ENCODE data around the gene DMRTA2.
A peak's percentile ranks its signal among the peaks of the same experiment; 100 is the strongest.

Gene DMRTA2

GRCh38 chr1:50416150-50416527 is 7.1 kb downstream of the DMRTA2 start:
- H3K9me3 ChIP-seq (ENCODE audit: control extremely low read depth in 1 of 5, control insufficient read depth in 4 of 5, insufficient read depth in 2 of 5, low read depth in 1 of 5, low read length in 4 of 5): peaks cover 0 to 16% (median 6%) of the 10 kb centered on the region in 5 experiments
- H3K27ac ChIP-seq (ENCODE audit: insufficient read depth in 1 of 2, low read depth in 1 of 2, low read length in 2 of 2, poor library complexity in 1 of 2, severe bottlenecking in 2 of 2): no peak overlapping the region
- CTCF ChIA-PET: no interaction called here
- POLR2A ChIA-PET: no interaction called here
- peaks cover 0 to 43% (median 21%) of the 10 kb centered on the region in 4 experiments for H3K4me1 ChIP-seq (ENCODE audit: control extremely low read depth in 1 of 4, control insufficient read depth in 4 of 4, insufficient read depth in 4 of 4, low read length in 3 of 4)
- WGBS (ENCODE audit: insufficient coverage): 3% methylated on average over 24 of the region's 25 CpGs
- H3K27me3 ChIP-seq (replicated peaks in 2 of 5; ENCODE audit: control insufficient read depth in 4 of 5, insufficient read depth in 5 of 5, low read length in 4 of 5): peaks cover 11 to 97% (median 49%) of the 10 kb centered on the region in 5 experiments
- H3K36me3 ChIP-seq (ENCODE audit: control insufficient read depth in 4 of 4, insufficient read depth in 4 of 4, low read length in 3 of 4): no peaks in the 10 kb centered on the region
- DNase-seq: no peak
- peak overlapping the region in 1 of 7 experiments; percentile 4 for H3K4me3 ChIP-seq (ENCODE audit: control insufficient read depth in 1 of 7, extremely low read depth in 1 of 7, insufficient read depth in 4 of 7, low read depth in 2 of 7, low read length in 6 of 7)

- Histone ChIP-seq H3K27me3 (replicated peaks in 2 of 5; ENCODE audit: control insufficient read depth in 4 of 5, insufficient read depth in 5 of 5, low read length in 4 of 5) (peaks cover 10 to 94% (median 44%) of the 10 kb centered on the region in 5 experiments), H3K4me1 (ENCODE audit: control extremely low read depth in 1 of 4, control insufficient read depth in 4 of 4, insufficient read depth in 4 of 4, low read length in 3 of 4) (peaks cover 0 to 36% (median 18%) of the 10 kb centered on the region in 4 experiments), H3K4me3 (ENCODE audit: control insufficient read depth in 1 of 7, extremely low read depth in 1 of 7, insufficient read depth in 4 of 7, low read depth in 2 of 7, low read length in 6 of 7) (peak overlapping the region in 1 of 7 experiments; percentile 4), H3K36me3 (ENCODE audit: control insufficient read depth in 4 of 4, insufficient read depth in 4 of 4, low read length in 3 of 4) (no peaks in the 10 kb centered on the region), H3K27ac (ENCODE audit: insufficient read depth in 1 of 2, low read depth in 1 of 2, low read length in 2 of 2, poor library complexity in 1 of 2, severe bottlenecking in 2 of 2) (no peak overlapping the region), H3K9me3 (ENCODE audit: control extremely low read depth in 1 of 5, control insufficient read depth in 4 of 5, insufficient read depth in 2 of 5, low read depth in 1 of 5, low read length in 4 of 5) (peaks cover 0 to 16% (median 6%) of the 10 kb centered on the region in 5 experiments)
- WGBS (ENCODE audit: insufficient coverage): 9% methylated on average over 52 of the region's 56 CpGs
- ChIA-PET POLR2A (no interaction called here), CTCF (no interaction called here)
- DNase-seq: peak in 1 of 3 donors; percentile 28
These were observed 7.8 kb downstream of the DMRTA2 start for GRCh38 chr1:50415235-50416149.

- Histone ChIP-seq H3K27ac (ENCODE audit: insufficient read depth in 1 of 2, low read depth in 1 of 2, low read length in 2 of 2, poor library complexity in 1 of 2, severe bottlenecking in 2 of 2) (no peak overlapping the region), H3K4me1 (ENCODE audit: control extremely low read depth in 1 of 4, control insufficient read depth in 4 of 4, insufficient read depth in 4 of 4, low read length in 3 of 4) (peaks cover 0 to 33% (median 16%) of the 10 kb centered on the region in 4 experiments), H3K9me3 (ENCODE audit: control extremely low read depth in 1 of 5, control insufficient read depth in 4 of 5, insufficient read depth in 2 of 5, low read depth in 1 of 5, low read length in 4 of 5) (peaks cover 0 to 19% (median 6%) of the 10 kb centered on the region in 5 experiments), H3K36me3 (ENCODE audit: control insufficient read depth in 4 of 4, insufficient read depth in 4 of 4, low read length in 3 of 4) (no peaks in the 10 kb centered on the region), H3K4me3 (ENCODE audit: control insufficient read depth in 1 of 7, extremely low read depth in 1 of 7, insufficient read depth in 4 of 7, low read depth in 2 of 7, low read length in 6 of 7) (no peak overlapping the region), H3K27me3 (replicated peaks in 2 of 5; ENCODE audit: control insufficient read depth in 4 of 5, insufficient read depth in 5 of 5, low read length in 4 of 5) (peaks cover 7 to 94% (median 38%) of the 10 kb centered on the region in 5 experiments)
- CTCF ChIA-PET: no interaction called here
- no peak for DNase-seq
- POLR2A ChIA-PET: no interaction called here
- 55% methylated on average over 5 of the region's 7 CpGs for WGBS (ENCODE audit: insufficient coverage)
These were observed 8.4 kb downstream of the DMRTA2 start for GRCh38 chr1:50414853-50415234.

GRCh38 chr1:50412813-50413476 is 10.3 kb downstream of the DMRTA2 start:
- peaks cover 0 to 18% (median 9%) of the 10 kb centered on the region in 4 experiments for H3K4me1 ChIP-seq (ENCODE audit: control extremely low read depth in 1 of 4, control insufficient read depth in 4 of 4, insufficient read depth in 4 of 4, low read length in 3 of 4)
- H3K27ac ChIP-seq (ENCODE audit: insufficient read depth in 1 of 2, low read depth in 1 of 2, low read length in 2 of 2, poor library complexity in 1 of 2, severe bottlenecking in 2 of 2): no peak overlapping the region
- H3K27me3 ChIP-seq (replicated peaks in 2 of 5; ENCODE audit: control insufficient read depth in 4 of 5, insufficient read depth in 5 of 5, low read length in 4 of 5): peaks cover 11 to 80% (median 27%) of the 10 kb centered on the region in 5 experiments
- ChIA-PET POLR2A (no interaction called here), CTCF (interaction anchor here (1.0 kb wide), 1 partner anchor 80 kb away, joined by 3 read pairs; no protein-coding TSS in a partner anchor)
- 88% methylated on average over 1 of the region's 1 CpG for WGBS (ENCODE audit: insufficient coverage)
- no peak overlapping the region for H3K4me3 ChIP-seq (ENCODE audit: control insufficient read depth in 1 of 7, extremely low read depth in 1 of 7, insufficient read depth in 4 of 7, low read depth in 2 of 7, low read length in 6 of 7)
- no peaks in the 10 kb centered on the region for H3K36me3 ChIP-seq (ENCODE audit: control insufficient read depth in 4 of 4, insufficient read depth in 4 of 4, low read length in 3 of 4)
- no peak for DNase-seq
- H3K9me3 ChIP-seq (ENCODE audit: control extremely low read depth in 1 of 5, control insufficient read depth in 4 of 5, insufficient read depth in 2 of 5, low read depth in 1 of 5, low read length in 4 of 5): peaks cover 0 to 22% (median 6%) of the 10 kb centered on the region in 5 experiments

GRCh38 chr1:50405814-50406213 is 17.4 kb downstream of the DMRTA2 start:
- Histone ChIP-seq H3K9me3 (ENCODE audit: control extremely low read depth in 1 of 5, control insufficient read depth in 4 of 5, insufficient read depth in 2 of 5, low read depth in 1 of 5, low read length in 4 of 5) (peaks cover 0 to 25% (median 2%) of the 10 kb centered on the region in 5 experiments), H3K4me3 (ENCODE audit: control insufficient read depth in 1 of 7, extremely low read depth in 1 of 7, insufficient read depth in 4 of 7, low read depth in 2 of 7, low read length in 6 of 7) (no peak overlapping the region), H3K4me1 (ENCODE audit: control extremely low read depth in 1 of 4, control insufficient read depth in 4 of 4, insufficient read depth in 4 of 4, low read length in 3 of 4) (no peaks in the 10 kb centered on the region), H3K27ac (ENCODE audit: insufficient read depth in 1 of 2, low read depth in 1 of 2, low read length in 2 of 2, poor library complexity in 1 of 2, severe bottlenecking in 2 of 2) (no peak overlapping the region), H3K27me3 (replicated peaks in 2 of 5; ENCODE audit: control insufficient read depth in 4 of 5, insufficient read depth in 5 of 5, low read length in 4 of 5) (peaks cover 0 to 20% (median 4%) of the 10 kb centered on the region in 5 experiments), H3K36me3 (ENCODE audit: control insufficient read depth in 4 of 4, insufficient read depth in 4 of 4, low read length in 3 of 4) (no peaks in the 10 kb centered on the region)
- CTCF ChIA-PET: no interaction called here
- WGBS (ENCODE audit: insufficient coverage): 100% methylated on average over 1 of the region's 4 CpGs
- no peak for DNase-seq
- POLR2A ChIA-PET: no interaction called here

GRCh38 chr1:50393522-50394120 is 29.6 kb downstream of the DMRTA2 start:
- 100% methylated on average over 1 of the region's 2 CpGs for WGBS (ENCODE audit: insufficient coverage)
- Histone ChIP-seq H3K27me3 (replicated peaks in 2 of 5; ENCODE audit: control insufficient read depth in 4 of 5, insufficient read depth in 5 of 5, low read length in 4 of 5) (peaks cover 0 to 2% (median 0%) of the 10 kb centered on the region in 5 experiments), H3K36me3 (ENCODE audit: control insufficient read depth in 4 of 4, insufficient read depth in 4 of 4, low read length in 3 of 4) (no peaks in the 10 kb centered on the region), H3K27ac (ENCODE audit: insufficient read depth in 1 of 2, low read depth in 1 of 2, low read length in 2 of 2, poor library complexity in 1 of 2, severe bottlenecking in 2 of 2) (no peak overlapping the region), H3K4me3 (ENCODE audit: control insufficient read depth in 1 of 7, extremely low read depth in 1 of 7, insufficient read depth in 4 of 7, low read depth in 2 of 7, low read length in 6 of 7) (no peak overlapping the region), H3K9me3 (ENCODE audit: control extremely low read depth in 1 of 5, control insufficient read depth in 4 of 5, insufficient read depth in 2 of 5, low read depth in 1 of 5, low read length in 4 of 5) (peaks cover 0 to 8% (median 0%) of the 10 kb centered on the region in 5 experiments), H3K4me1 (ENCODE audit: control extremely low read depth in 1 of 4, control insufficient read depth in 4 of 4, insufficient read depth in 4 of 4, low read length in 3 of 4) (no peaks in the 10 kb centered on the region)
- POLR2A ChIA-PET: no interaction called here
- no peak for DNase-seq
- CTCF ChIA-PET: interaction anchor here (0.6 kb wide), 2 partner anchors 338 to 1444 kb away, joined by 3 read pairs; no protein-coding TSS in a partner anchor
